HG02571 (cell line): ENCODE results near the gene COL9A3.

Experiments used
- ATAC-seq: cut with Tn5 transposase; IDR thresholded peaks from one replicate; pipeline ENCODE4 v1.9.1; 2021; ENCODE audit warnings: mild to moderate bottlenecking, moderate library complexity; ENCODE audit not compliant: unreplicated experiment

Gene COL9A3

GRCh38 chr20:62816884-62817873, at the start of gene COL9A3:
Gene COL9A3, plus strand, starts transcription at chr20:62817050. Its CDS starts 15 bp downstream, at chr20:62817065.
- ATAC-seq, result no peak

GRCh38 chr20:62768234-62768546, 48.7 kb upstream of the COL9A3 start:
- no peak for ATAC-seq

DNA sequence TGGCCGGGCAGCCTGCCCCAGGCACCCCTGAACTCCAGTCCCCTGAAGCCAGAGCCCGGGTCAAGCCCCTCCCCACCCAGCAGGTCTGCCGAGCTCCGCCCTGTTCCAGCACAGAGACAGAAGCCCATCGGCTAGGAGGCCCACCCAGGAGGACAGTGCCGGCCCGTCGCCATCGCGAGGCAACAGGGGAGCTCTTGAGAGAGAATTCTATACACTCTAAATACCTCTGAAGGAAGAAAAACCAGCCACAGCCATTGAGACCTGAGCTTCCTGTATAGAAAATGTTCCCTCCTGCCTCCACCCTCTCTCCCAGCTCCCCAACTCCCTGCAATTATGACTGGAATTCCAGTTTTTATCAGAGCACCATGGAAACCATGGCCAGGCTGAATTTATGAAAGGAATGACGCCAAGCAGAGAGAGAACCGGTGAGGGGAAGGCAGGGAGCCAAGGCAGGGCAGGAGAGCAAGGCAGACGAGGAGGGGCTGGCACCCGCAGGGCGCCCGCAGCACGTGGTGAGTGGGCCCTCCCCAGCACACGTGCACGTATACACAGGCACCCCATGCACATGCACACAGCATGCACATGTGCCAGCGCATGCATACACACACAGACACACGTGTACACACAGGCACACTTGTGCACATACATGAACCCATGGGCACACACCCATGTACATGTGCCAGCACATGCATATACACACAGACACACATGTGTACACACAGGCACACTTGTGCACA, 48.1 kb upstream of the COL9A3 start:
- no peak for ATAC-seq

DNA sequence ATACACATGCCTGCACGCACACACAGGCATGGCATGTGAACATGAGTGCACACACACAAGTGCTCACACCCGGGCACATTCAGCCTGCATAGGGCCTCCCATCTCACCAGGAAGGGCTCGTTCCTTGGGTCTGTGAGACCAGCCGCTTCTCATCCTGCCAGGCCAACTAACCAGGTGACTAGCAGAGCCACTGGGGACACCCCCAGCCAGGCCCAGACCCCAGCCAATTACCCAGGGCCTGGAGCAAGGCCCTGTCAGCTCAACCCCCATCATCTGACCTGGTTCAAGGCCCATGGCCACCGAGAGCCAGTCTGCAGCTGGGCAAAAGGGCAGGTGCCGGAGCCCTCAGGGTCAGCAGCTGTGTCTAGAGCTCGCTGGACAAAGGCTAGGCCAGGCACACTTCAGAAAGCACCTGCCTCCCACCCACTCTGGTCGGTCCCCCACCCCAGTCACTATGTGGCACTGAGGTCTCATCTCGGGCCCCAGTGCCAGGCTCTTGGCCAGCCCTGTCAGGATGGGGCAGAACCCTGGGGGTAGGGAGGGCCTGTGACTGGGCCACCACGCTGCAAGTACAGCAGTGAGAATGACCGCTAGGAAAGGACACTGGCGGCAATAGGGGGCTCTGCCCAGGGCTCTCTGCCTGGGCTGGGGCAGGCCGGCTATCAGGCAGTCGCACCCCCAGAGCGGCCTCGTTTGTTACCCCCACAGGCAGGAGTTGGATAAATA, 47.3 kb upstream of the COL9A3 start:
- ATAC-seq, result no peak

DNA sequence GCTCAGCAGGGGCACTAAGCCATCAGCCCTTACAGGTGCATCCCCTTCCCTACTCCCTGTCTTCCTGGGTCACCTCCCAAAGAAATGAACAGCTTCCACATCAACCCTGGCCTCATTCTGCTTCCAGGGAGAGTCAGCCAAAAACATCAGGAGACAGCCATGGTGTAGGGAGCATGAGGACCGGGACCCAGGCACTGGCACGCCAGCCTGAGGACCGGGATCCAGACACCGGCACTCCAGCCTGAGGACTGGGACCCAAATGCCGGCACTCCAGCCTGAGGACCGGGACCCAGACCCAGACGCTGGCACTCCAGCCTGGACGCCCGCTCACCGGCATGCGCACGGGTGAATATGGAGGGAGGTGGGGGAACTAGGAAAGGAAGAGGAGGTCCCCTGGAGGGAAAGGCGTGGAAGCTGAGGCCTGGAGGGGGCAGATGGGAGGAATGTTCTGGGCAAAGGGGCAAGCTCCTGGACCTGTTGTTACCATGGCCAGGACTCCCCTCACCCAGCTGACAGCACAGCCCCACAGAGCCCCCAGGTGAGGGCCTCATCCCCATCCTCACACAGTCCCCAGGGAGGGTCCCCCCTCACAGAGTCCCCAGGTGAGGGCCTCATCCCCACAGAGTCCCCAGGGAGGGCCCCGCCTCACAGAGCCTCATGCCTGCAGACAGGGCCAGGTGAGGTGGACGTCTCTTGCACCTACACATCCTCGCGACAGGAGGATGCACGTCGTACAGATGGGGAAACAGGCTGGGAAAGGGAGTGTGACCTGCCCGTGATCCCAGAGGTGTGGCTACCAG, 46.5 kb upstream of the COL9A3 start:
- ATAC-seq, result no peak

DNA sequence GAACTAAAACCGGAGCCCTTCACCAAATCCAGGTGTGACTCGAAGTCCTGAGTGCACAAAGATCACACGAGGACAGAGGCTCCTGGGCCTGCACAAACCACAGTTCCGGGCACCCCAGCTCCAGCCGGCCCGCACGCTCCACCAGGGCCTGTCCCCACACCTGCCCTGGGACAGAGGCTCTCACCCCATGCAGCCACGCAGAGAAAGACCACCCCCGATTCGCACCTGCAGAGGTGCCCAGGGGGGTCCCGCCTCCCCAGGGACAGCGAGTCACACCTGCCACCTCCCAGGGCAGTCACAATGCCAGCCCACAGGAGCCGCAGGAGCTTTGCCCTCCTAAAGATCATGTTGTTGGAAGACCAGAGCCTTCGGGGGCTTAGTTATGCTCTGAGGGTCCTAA, 45.9 kb upstream of the COL9A3 start:
- no peak for ATAC-seq

DNA sequence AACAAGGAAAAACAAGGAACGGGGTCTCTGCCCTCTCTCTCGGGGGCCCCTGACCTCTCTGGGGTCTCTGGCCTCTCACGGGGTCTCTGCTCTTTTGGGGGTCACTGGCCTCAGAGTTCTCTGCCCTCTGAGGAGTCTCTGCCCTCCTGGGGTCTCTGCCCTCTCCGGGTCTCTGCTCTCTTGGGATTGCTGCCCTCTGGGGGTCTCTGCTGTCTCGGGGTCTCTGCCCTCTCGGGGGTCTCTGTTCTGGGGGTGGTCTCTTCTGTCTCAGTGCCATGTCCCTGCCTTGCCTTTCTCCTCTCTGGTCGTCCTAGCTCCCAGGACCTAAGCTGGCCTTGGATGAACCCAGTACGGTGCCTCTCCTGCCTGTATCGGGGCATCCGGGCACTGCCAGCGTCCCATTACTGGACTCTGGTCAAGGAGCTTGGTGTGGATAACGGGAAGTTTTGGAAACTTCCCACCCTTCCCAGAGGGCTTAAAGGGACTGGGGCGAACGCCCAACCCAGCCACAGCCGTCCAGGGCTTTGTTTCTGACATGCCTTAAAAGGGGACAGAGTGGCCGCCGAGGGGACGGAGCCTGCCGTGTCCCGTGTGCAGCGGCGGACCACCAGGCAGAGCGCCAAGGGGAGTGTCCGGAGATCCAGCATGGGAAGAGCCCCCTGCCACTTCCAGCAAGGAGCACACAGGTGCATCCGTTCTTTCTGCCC, 45.3 kb upstream of the COL9A3 start:
- no peak for ATAC-seq

GRCh38 chr20:62772103-62772611, 44.7 kb upstream of the COL9A3 start:
- ATAC-seq, result no peak

DNA sequence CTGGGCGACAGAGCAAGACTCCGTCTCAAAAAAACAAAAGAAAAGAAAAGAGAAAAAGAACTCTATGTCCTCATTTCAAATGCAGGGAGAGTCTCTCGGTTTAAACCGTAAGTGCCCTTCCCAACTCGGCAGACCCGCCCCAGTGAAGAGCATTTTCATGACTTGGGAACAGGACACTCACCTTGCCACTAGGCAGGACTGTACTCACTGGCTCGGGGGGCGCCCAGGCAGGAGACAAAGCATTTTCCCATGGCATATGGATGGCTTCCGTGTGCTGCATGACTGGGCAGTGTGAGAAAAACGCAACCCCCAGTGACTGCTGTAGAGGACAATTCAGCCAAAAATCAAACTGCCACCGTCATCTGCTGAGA, 44.2 kb upstream of the COL9A3 start:
- no peak for ATAC-seq

DNA sequence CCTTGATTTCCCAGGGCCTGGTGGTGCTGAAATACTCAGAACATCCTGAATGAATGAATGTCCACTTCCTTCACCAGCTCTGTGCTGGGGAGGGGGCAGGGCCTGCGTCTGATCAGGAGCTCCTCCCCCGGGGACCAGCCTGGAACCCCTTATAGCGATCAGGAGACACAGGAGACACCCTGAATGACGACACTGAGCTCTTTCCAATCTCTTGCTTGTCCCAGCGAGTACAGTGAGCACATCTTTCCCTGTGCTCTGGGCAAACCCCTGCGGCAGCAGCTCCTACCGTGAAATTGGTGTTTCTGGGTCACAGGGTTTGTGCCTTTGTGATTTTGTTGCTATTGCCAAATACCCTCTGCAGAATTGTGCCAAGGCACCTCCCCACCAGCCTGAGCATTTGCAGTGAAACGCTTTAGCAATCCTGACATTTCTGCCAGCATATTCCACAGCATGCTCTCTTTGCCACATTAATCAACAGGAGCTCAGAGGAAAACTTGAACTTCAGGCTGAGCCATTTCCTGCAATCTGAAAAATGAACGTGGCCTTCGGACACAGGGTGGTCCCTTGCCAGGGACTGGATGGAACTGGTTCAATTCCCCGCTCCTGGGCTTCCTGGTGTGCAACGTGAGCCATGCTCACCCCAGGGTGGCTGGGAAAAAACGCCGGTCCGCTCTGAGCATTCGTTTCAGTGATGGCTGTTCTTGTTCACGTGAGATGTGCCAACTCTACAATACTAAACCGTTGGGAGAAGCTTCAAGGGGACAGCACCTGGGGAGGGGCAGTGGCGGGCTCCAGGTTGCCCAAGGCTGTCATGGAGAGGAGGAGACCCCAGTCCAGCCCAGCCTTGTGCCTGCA, 43.6 kb upstream of the COL9A3 start:
- ATAC-seq, result no peak

- ATAC-seq, result no peak
These were observed 42.8 kb upstream of the COL9A3 start for GRCh38 chr20:62773845-62774714.

GRCh38 chr20:62774762-62775161, 42.1 kb upstream of the COL9A3 start:
- no peak for ATAC-seq

DNA sequence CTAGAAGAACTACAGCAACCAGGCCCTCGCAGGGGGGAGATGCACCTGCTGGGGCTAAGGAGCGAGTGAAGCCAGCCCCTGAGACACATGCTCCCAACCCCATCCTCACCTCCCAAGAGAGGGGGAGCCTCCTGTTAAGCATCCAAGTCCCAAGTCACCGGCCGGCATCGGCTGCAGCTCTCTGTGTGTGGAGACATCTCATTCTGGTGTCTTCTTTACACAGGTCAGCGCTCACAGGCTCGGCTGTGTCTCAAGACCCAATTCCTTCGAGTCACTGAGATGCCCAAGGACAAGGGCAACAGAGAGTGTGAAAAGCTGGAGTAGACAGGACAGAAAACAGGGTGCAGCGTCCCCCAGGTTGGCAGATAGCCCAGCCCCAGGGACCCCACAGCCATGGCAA, 41.6 kb upstream of the COL9A3 start:
- ATAC-seq, result no peak

DNA sequence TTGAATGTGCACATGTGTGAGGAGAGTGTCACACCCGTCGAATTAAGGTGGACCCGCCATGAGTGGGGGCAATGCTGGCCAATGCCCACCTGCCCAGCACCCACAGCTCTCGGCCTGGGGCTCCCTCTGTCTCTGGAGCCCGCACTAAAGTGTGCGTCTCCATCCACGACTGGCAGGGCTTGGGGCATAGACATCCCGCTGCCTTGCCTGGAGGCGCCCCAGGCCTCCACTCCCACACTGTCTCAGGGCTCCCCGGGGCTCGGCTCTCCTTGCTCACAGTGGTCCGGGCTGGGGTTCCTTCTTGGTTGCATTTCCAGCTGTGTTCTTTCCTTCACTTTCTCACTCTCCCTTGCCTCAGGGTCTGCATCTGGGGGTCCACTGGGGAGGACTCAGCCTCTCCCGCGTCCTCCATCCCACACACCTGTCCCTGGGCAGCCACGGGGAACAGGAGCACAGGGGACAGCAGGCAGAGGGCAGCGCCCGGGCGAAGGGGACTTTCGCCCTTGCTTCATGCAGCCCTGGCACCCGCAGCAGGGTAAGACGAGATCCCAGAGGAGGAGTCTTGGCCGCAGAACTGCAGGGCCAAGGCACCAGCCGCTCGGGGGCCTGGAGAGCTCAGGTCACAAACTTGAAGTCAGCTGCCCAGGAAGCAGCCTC, 40.7 kb upstream of the COL9A3 start:
- ATAC-seq, result no peak

- ATAC-seq, result no peak
These were observed 39.9 kb upstream of the COL9A3 start for GRCh38 chr20:62776692-62777527.

- ATAC-seq, result no peak
These were observed 39.4 kb upstream of the COL9A3 start for GRCh38 chr20:62777528-62777830.

GRCh38 chr20:62778058-62778457, 38.8 kb upstream of the COL9A3 start:
- ATAC-seq, result no peak
